Chondrocyte (in vitro differentiated cells): ENCODE results near the gene PTPRN2. TPM values are rescaled to one million over a fixed set of nuclear protein-coding genes. Genes with fewer than 3 reads are reported as not detected.

Experiments used
- DNase-seq: peaks from one replicate; pipeline ENCODE4 v3.0.0; 2021; ENCODE audit warnings: mixed read lengths, low spot score
- H3K27ac Mint-ChIP-seq: one replicate; pipeline ENCODE4 v1.8.0; 2021; ENCODE audit warnings: mild to moderate bottlenecking, moderate library complexity, mixed read lengths; ENCODE audit not compliant: unreplicated experiment
- H3K27me3 Mint-ChIP-seq: 2 replicates; pipeline ENCODE4 v1.8.0; 2021; ENCODE audit warnings: low read depth, mixed read lengths
- H3K36me3 Mint-ChIP-seq: 2 replicates; pipeline ENCODE4 v1.8.0; 2021; ENCODE audit warnings: low read depth, mixed read lengths
- H3K4me1 Mint-ChIP-seq: 2 replicates; pipeline ENCODE4 v1.8.0; 2021; ENCODE audit warnings: low read depth, mild to moderate bottlenecking, mixed read lengths
- H3K4me3 Mint-ChIP-seq: one replicate; pipeline ENCODE4 v1.8.0; 2021; ENCODE audit warnings: mild to moderate bottlenecking, moderate library complexity, mixed read lengths; ENCODE audit not compliant: unreplicated experiment
- H3K9me3 Mint-ChIP-seq: 2 replicates; pipeline ENCODE4 v1.8.0; 2021; ENCODE audit warnings: low read depth, mixed read lengths
- total RNA-seq: library from RNA; stranded (reverse); gene quantifications from 3 replicates; pipeline ENCODE4 v1.2.1, GENCODE V29; 2021
- TF ChIP-seq, protein P1 (sequence below): fragments of 200-600 bp; sonication (generic); IDR thresholded peaks from 2 replicates; pipeline ENCODE4 v1.5.0; 2021; ENCODE audit warnings: antibody characterized with exemption, mild to moderate bottlenecking, moderate library complexity

PTPRN2 gene
- total RNA-seq, 1 donor from 2014 or later: 0.30 TPM

DNA sequence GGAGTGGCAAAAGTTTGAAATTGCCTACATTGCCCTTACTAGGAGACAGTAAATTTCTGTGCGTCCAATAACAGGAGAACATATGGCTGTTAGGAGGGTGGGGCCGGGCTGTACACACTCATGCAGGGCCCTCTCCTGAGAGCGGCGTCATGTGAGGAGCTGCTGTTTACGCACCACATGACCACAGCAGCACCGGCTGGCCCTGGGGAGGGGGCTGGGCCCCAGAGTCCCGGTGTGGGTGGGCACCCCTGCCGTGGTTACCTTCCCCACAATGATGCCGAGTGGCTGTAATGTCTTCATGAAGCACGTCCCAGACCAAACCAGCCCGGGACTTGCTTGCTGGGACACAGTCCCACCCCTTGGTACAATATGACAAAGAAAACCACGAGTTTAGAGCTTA is 942.1 kb downstream of the PTPRN2 start:
- Mint-ChIP-seq H3K9me3 (peaks cover 21% of the 10 kb centered on the region), H3K27me3 (no peaks in the 10 kb centered on the region), H3K4me1 (no peaks in the 10 kb centered on the region), H3K4me3 (no peak overlapping the region), H3K27ac (no peak overlapping the region), H3K36me3 (no peaks in the 10 kb centered on the region)
- TF ChIP-seq, protein P1, sequence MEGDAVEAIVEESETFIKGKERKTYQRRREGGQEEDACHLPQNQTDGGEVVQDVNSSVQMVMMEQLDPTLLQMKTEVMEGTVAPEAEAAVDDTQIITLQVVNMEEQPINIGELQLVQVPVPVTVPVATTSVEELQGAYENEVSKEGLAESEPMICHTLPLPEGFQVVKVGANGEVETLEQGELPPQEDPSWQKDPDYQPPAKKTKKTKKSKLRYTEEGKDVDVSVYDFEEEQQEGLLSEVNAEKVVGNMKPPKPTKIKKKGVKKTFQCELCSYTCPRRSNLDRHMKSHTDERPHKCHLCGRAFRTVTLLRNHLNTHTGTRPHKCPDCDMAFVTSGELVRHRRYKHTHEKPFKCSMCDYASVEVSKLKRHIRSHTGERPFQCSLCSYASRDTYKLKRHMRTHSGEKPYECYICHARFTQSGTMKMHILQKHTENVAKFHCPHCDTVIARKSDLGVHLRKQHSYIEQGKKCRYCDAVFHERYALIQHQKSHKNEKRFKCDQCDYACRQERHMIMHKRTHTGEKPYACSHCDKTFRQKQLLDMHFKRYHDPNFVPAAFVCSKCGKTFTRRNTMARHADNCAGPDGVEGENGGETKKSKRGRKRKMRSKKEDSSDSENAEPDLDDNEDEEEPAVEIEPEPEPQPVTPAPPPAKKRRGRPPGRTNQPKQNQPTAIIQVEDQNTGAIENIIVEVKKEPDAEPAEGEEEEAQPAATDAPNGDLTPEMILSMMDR: no peak
- DNase-seq: no peak

DNA sequence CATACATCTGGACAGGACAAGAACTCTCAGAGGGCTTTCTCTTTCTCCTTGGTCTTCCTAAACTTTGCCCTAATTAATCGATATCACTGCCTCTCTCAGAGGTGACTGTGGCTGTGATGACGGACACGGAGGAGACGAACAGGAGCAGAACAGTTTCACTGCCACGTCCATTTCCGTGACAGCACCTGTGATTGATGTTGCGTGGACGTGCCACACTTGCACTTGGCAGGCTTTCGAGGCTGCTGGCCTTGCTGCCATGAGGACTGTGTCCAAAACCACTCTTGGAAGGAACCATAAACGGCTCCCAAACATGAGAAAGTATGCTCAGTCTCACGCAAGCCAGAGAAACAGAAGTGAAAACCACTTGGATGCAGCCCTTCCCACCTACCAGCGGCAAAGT is 942.7 kb downstream of the PTPRN2 start:
- peaks cover 27% of the 10 kb centered on the region for H3K9me3 Mint-ChIP-seq
- no peak overlapping the region for H3K27ac Mint-ChIP-seq
- no peak overlapping the region for H3K4me3 Mint-ChIP-seq
- TF ChIP-seq, protein P1: no peak
- H3K27me3 Mint-ChIP-seq: no peaks in the 10 kb centered on the region
- H3K36me3 Mint-ChIP-seq: peaks cover under 1% of the 10 kb centered on the region
- no peak for DNase-seq
- no peaks in the 10 kb centered on the region for H3K4me1 Mint-ChIP-seq

DNA sequence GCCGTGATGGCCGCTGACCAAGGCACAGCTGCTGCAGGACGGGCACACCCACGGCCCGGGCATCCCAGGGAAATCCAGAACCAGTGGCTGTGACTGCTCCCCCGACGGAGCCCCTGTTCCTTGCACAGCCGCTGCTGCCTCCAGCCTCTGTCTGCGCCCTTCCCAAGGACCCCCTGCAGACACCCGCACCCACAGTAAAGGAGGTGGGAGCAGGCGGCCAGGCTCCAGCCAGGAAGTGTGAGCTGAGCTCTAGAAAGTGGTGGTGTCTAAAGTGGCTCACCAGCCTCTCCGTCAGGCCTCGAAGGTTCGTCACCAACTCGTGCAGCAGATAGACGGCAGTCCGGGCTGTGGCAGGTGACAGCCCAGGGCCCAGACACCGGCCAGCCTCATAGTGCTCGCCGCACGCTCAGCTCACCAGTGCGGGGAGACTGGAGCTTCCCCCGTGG is 944.1 kb downstream of the PTPRN2 start:
- Mint-ChIP-seq H3K27ac (no peak overlapping the region), H3K36me3 (peaks cover 3% of the 10 kb centered on the region), H3K4me1 (no peaks in the 10 kb centered on the region), H3K9me3 (peaks cover 33% of the 10 kb centered on the region), H3K4me3 (no peak overlapping the region), H3K27me3 (no peaks in the 10 kb centered on the region)
- TF ChIP-seq, protein P1: no peak
- no peak for DNase-seq

DNA sequence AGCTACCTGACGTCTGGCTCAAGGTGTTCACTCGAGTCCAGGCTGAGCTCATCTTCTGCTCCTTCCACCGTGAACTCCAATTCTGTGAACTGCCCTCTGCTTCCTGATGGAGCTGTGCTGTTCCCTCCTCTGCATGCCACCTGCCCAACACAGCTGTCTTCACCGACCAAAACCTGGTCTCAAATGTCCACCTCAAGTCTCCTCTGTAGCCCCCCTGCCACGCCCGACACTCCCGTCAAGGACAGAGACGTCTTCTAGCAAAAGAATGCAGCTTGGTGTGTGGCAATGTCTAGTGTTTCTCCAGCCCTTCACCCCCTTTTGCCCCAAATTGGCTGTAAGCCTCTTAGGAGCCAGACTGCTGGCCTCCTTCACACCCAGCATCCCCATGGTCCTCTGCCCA is 945.8 kb downstream of the PTPRN2 start:
- Mint-ChIP-seq H3K27me3 (peaks cover 4% of the 10 kb centered on the region), H3K4me1 (no peaks in the 10 kb centered on the region), H3K27ac (no peak overlapping the region), H3K36me3 (peaks cover 3% of the 10 kb centered on the region), H3K9me3 (peaks cover 33% of the 10 kb centered on the region), H3K4me3 (no peak overlapping the region)
- no peak for DNase-seq
- TF ChIP-seq, protein P1: no peak

DNA sequence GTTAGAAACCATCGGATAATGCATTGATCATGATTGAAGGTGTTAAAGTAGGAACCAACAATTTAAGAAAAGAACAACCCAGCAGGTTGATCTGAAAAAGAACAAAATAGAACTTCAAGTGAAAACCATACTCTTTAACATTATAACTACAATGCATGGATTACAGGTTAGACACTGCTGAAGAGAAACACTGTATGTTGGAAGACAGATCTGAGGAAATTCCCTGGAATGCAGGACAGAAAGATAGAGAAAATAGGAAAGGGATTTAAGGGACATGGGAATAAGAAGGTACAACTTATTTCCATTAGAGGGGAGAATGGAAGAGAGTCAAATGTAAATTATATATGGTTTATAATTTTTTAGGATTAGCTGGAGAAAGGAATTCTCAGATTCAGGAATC is 947.5 kb downstream of the PTPRN2 start:
- H3K27me3 Mint-ChIP-seq: peaks cover 11% of the 10 kb centered on the region
- H3K36me3 Mint-ChIP-seq: peaks cover 3% of the 10 kb centered on the region

More for the DNA sequence above, 947.5 kb downstream of the PTPRN2 start:
- H3K4me3 Mint-ChIP-seq: no peak overlapping the region
- DNase-seq: no peak
- TF ChIP-seq, protein P1: no peak
- no peak overlapping the region for H3K27ac Mint-ChIP-seq
- H3K4me1 Mint-ChIP-seq: no peaks in the 10 kb centered on the region
- H3K9me3 Mint-ChIP-seq: peaks cover 33% of the 10 kb centered on the region
